ENCODE data around the gene EPHA2. TPM values are rescaled to one million over a fixed set of nuclear protein-coding genes. Genes with fewer than 3 reads are reported as not detected.

EPHA2 gene
- total and polyA plus RNA-seq, 2 donors (not counting 3 experiments of a cell fraction or from before 2014, with no cell fraction given): 141 to 147 TPM

DNA sequence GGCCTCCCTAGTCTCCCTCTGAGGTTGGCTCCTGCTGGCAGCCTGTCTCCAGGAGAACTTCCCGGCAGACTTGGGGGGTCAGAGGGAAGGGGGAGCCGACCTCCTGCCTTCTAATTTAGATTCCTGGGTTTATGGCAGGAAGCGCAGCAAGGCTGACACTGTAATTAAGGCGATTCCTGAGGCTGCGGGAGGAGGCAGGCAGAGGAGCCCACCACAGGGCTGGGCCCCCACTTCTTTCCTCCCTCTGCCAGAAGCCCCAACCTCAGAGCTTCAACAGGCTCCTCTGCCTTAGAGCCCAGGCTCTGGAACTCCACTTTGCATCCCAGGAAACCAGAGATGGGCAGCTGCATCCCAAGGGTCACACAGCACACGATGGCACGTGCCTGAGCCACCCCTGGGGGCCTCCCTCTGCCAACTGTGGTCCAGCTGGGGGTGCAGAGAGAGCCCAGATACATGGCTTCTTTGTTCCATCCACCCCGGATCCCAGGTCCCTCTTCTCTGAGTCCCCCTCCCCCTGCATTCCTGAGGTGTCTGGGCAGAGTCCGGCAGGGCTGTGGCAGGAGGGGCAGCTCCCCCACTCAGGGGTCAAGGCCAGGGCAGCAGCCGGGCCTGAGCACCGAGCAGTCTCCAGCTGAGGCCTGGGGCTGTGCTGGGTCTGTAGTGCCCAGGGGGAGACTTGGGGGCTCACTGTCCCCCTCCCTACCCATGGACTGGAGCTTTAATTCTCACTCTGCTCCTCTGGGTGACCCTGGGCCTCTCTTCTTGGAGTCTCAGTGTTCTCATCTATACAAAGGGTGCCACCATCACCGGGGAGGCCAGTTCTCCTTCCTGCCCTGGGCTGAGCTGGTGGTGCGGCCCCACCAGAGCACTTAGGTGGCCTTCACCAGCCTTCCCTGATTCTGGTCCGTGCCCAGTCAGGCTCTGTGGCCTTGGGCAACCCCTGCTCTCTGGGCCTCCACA, 43.0 kb downstream of the EPHA2 start:
- FAIRE-seq: no peak
- CTCF ChIA-PET: interaction anchor here (1.3 to 1.9 kb wide), 2 partner anchors 13 to 30 kb away, joined by 3 to 6 read pairs; no protein-coding TSS in a partner anchor
- Histone ChIP-seq H3K79me2 (ENCODE audit: control insufficient read depth, insufficient read depth, low read length) (no peaks in the 10 kb centered on the region), H3K9me3 (replicated peaks; ENCODE audit: control insufficient read depth, insufficient read depth, low read length) (peaks cover 2% of the 10 kb centered on the region), H3K36me3 (ENCODE audit: control insufficient read depth in 2 of 2, extremely low read depth in 1 of 2, insufficient read depth in 2 of 2, low read length in 2 of 2) (no peaks in the 10 kb centered on the region), H3K4me3 (replicated peaks in 1 of 3; ENCODE audit: insufficient read depth in 1 of 3, low read depth in 1 of 3, low read length in 3 of 3) (no peak overlapping the region), H3K27me3 (ENCODE audit: control insufficient read depth in 2 of 2, insufficient read depth in 2 of 2, low read length in 2 of 2) (no peaks in the 10 kb centered on the region), H4K20me1 (replicated peaks; ENCODE audit: control insufficient read depth, extremely low read depth, insufficient read depth, low read length) (no peaks in the 10 kb centered on the region), H3K9me1 (replicated peaks; ENCODE audit: control insufficient read depth, extremely low read depth, insufficient read depth, low read length) (no peaks in the 10 kb centered on the region), H2AFZ (ENCODE audit: low read depth, low read length) (no peak overlapping the region), H3K27ac (ENCODE audit: insufficient read depth, low read depth, low read length) (no peak overlapping the region), H3K9ac (replicated peaks; ENCODE audit: extremely low read depth, insufficient read depth, low read length) (no peak overlapping the region), H3K4me2 (ENCODE audit: insufficient read depth, low read length) (no peak overlapping the region), H3K4me1 (ENCODE audit: control insufficient read depth, extremely low read depth, insufficient read depth, low read length) (no peaks in the 10 kb centered on the region)
- TF ChIP-seq EZH2 (IDR thresholded peaks at IDR 0.05; ENCODE audit: borderline replicate concordance, low read depth, low read length, severe bottlenecking): no peak
- TF ChIP-seq, protein P1, sequence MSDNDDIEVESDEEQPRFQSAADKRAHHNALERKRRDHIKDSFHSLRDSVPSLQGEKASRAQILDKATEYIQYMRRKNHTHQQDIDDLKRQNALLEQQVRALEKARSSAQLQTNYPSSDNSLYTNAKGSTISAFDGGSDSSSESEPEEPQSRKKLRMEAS (IDR thresholded peaks at IDR 0.05; ENCODE audit: insufficient read depth, insufficient read length): no peak
- TF ChIP-seq JUN (IDR thresholded peaks at IDR 0.05; ENCODE audit: borderline replicate concordance, insufficient read depth, insufficient read length, low read depth): no peak
- TF ChIP-seq POLR2AphosphoS5 (IDR thresholded peaks at IDR 0.05; ENCODE audit: insufficient read depth, low read depth, low read length): no peak
- TF ChIP-seq, protein P2, sequence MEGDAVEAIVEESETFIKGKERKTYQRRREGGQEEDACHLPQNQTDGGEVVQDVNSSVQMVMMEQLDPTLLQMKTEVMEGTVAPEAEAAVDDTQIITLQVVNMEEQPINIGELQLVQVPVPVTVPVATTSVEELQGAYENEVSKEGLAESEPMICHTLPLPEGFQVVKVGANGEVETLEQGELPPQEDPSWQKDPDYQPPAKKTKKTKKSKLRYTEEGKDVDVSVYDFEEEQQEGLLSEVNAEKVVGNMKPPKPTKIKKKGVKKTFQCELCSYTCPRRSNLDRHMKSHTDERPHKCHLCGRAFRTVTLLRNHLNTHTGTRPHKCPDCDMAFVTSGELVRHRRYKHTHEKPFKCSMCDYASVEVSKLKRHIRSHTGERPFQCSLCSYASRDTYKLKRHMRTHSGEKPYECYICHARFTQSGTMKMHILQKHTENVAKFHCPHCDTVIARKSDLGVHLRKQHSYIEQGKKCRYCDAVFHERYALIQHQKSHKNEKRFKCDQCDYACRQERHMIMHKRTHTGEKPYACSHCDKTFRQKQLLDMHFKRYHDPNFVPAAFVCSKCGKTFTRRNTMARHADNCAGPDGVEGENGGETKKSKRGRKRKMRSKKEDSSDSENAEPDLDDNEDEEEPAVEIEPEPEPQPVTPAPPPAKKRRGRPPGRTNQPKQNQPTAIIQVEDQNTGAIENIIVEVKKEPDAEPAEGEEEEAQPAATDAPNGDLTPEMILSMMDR (IDR thresholded peaks at IDR 0.05; ENCODE audit: extremely low read depth in 1 of 2, insufficient read depth in 1 of 2, low read depth in 1 of 2, low read length in 2 of 2): no peak
- no peak for TF ChIP-seq GATA2 (IDR thresholded peaks at IDR 0.05; ENCODE audit: insufficient read depth, insufficient read length, low read depth, low read length)
- POLR2A ChIA-PET: no interaction called here
- no TSS peak for BruUV-seq (replicated peaks)
- dilution Hi-C loops (cut with MboI; ENCODE audit: extremely low pct_ligation_motif_present, low sequenced_read_pairs): no loop called here
- no peak for DNase-seq (ENCODE audit: low read depth, low spot score)
- intact Hi-C loops (cut with micrococcal nuclease): no loop called here

All from endothelial cell of umbilical vein (primary cell).